Prostate gland (tissue), 2 donors: Measurements from ENCODE around the gene P4HA3. TPM values are rescaled to one million over a fixed set of nuclear protein-coding genes. Genes with fewer than 3 reads are reported as not detected.

Source experiments
- DNase-seq: peaks from one replicate; pipeline ENCODE4 v3.0.0-alpha.2; 2019; ENCODE audit warnings: low spot score
- H3K27ac ChIP-seq, 2 donors: fragments of 200-600 bp; sonication (generic); 2 replicates each; pipeline ENCODE4 v1.5.1; 2017 to 2019
- H3K27me3 ChIP-seq: fragments of 200-600 bp; sonication (generic); replicated peaks from 2 replicates; pipeline ENCODE4 v1.5.1; 2019; ENCODE audit not compliant: insufficient read depth
- H3K36me3 ChIP-seq, 2 donors: fragments of 200-600 bp; sonication (generic); 1 replicate in 1 of 2; 2 replicates in 1 of 2; pipeline versions ENCODE4 v1.5.1 to v1.8.1; 2017 to 2019
- H3K4me1 ChIP-seq: fragments of 200-600 bp; sonication (generic); replicated peaks from 2 replicates; pipeline ENCODE4 v1.5.1; 2019
- H3K4me3 ChIP-seq, 2 donors: fragments of 200-600 bp; sonication (generic); 2 replicates each; pipeline ENCODE4 v1.5.1; 2017 to 2019
- H3K9me3 ChIP-seq: fragments of 200-600 bp; sonication (generic); 2 replicates; pipeline ENCODE4 v1.5.1; 2017
- CTCF ChIP-seq, 4 experiments: fragments of 200-600 bp in 2 of 4; fragments of 450-650 bp in 2 of 4; sonication (generic) in 2 of 4; IDR thresholded peaks; 1 replicate in 3 of 4; 2 replicates in 1 of 4; pipeline ENCODE4 v1.5.1; 2016 to 2019; ENCODE audit warnings: antibody characterized with exemption in 4 of 4, mild to moderate bottlenecking in 2 of 4, moderate library complexity in 2 of 4
- POLR2A ChIP-seq: fragments of 450-650 bp; IDR thresholded peaks from one replicate; pipeline ENCODE4 v1.6.1; 2016; ENCODE audit warnings: antibody characterized with exemption, mild to moderate bottlenecking
- POLR2AphosphoS5 ChIP-seq: sonication (generic); formaldehyde crosslinking; IDR thresholded peaks from one replicate; pipeline ENCODE4 v1.6.1; 2017; ENCODE audit warnings: antibody characterized with exemption
- WGBS: methylation state at CpG from one replicate; pipeline ENCODE4 v1.1.5; 2018; 5-methylcytosine and 5-hydroxymethylcytosine counted together
- intact Hi-C: fragments of 100-400 bp; cut with DNase I; formaldehyde crosslinking; loops from one replicate; pipeline ENCODE4 v1.14.2; 2022
- total RNA-seq, 2 donors: library from RNA; depleted of rRNA; stranded (reverse); fragments of >200 nt; gene quantifications; one replicate each; pipeline ENCODE4 v1.1.0, GENCODE V29; 2016

P4HA3 gene
- total RNA-seq, 2 donors from 2014 or later = 0.80 to 1.9 TPM

GRCh38 chr11:74262725-74263124 lies 48.7 kb downstream of the P4HA3 start:
- H3K9me3 ChIP-seq = no peaks in the 10 kb centered on the region
- 86% methylated on average over 2 of the region's 2 CpGs for WGBS
- no peaks in the 10 kb centered on the region for H3K27me3 ChIP-seq
- no peaks in the 10 kb centered on the region for H3K36me3 ChIP-seq
- peaks cover 6% of the 10 kb centered on the region for H3K4me1 ChIP-seq
- H3K4me3 ChIP-seq = no peak overlapping the region
- no peak for DNase-seq
- TF ChIP-seq POLR2A = no peak
- TF ChIP-seq CTCF (IDR thresholded peaks at IDR 0.05) = no peak
- no peak for TF ChIP-seq POLR2AphosphoS5
- intact Hi-C loops = no loop called here
- H3K27ac ChIP-seq = no peak overlapping the region

- H3K27ac ChIP-seq = peak overlapping the region; percentile 3 to 37
- intact Hi-C loops = loop anchor here (5.0 to 10.0 kb wide), 2 partner anchors 139 to 307 kb away; partner anchors contain the start of gene PGM2L1
- H3K36me3 ChIP-seq = peaks cover 0 to 1% of the 10 kb centered on the region in 2 donors
- no peaks in the 10 kb centered on the region for H3K27me3 ChIP-seq
- WGBS = 27% methylated on average over 4 of the region's 4 CpGs
- H3K4me1 ChIP-seq = peaks cover 11% of the 10 kb centered on the region
- no peak overlapping the region for H3K4me3 ChIP-seq
- H3K9me3 ChIP-seq = no peaks in the 10 kb centered on the region
- TF ChIP-seq CTCF (IDR thresholded peaks at IDR 0.05) (no peak), POLR2A (no peak), POLR2AphosphoS5 (peak; percentile 73)
- peak; percentile 65 for DNase-seq
Measured at GRCh38 chr11:74257959-74258553, 53.4 kb downstream of the P4HA3 start.

- TF ChIP-seq POLR2A (no peak), CTCF (IDR thresholded peaks at IDR 0.05) (no peak), POLR2AphosphoS5 (no peak)
- peaks cover 0 to 3% of the 10 kb centered on the region in 2 donors for H3K36me3 ChIP-seq
- H3K4me1 ChIP-seq = peaks cover 11% of the 10 kb centered on the region
- H3K9me3 ChIP-seq = no peaks in the 10 kb centered on the region
- H3K4me3 ChIP-seq = no peak overlapping the region
- no peak overlapping the region for H3K27ac ChIP-seq
- H3K27me3 ChIP-seq = no peaks in the 10 kb centered on the region
- WGBS = 70% methylated on average over 5 of the region's 5 CpGs
- intact Hi-C loops = loop anchor here (5.0 to 10.0 kb wide), 2 partner anchors 141 to 308 kb away; partner anchors contain the start of gene PGM2L1
- DNase-seq = no peak
Measured at GRCh38 chr11:74256378-74257133, 54.9 kb downstream of the P4HA3 start.

GRCh38 chr11:74255741-74256375 lies 55.6 kb downstream of the P4HA3 start:
- no peak overlapping the region for H3K4me3 ChIP-seq
- no peaks in the 10 kb centered on the region for H3K27me3 ChIP-seq
- TF ChIP-seq POLR2AphosphoS5 = peak; percentile 45
- peak; percentile 59 to 88 (median 86) for TF ChIP-seq CTCF (IDR thresholded peaks at IDR 0.05)
- TF ChIP-seq POLR2A = no peak
- 40% methylated on average over 5 of the region's 5 CpGs for WGBS
- no peaks in the 10 kb centered on the region for H3K9me3 ChIP-seq
- DNase-seq = peak; percentile 48
- H3K36me3 ChIP-seq = peaks cover 0 to 3% of the 10 kb centered on the region in 2 donors
- intact Hi-C loops = loop anchor here (2.0 to 10.0 kb wide), 4 partner anchors 65 to 309 kb away; partner anchors contain the start of gene PGM2L1
- no peak overlapping the region for H3K27ac ChIP-seq
- peaks cover 11% of the 10 kb centered on the region for H3K4me1 ChIP-seq
